ENCODE data around the gene ST6GALNAC5.

GRCh38 chr1:76955652-76956051 lies 88.4 kb downstream of the ST6GALNAC5 start:
- TF ChIP-seq CTCF (IDR thresholded peaks at IDR 0.05; ENCODE audit: insufficient read depth, low read length, poor library complexity, severe bottlenecking) (no peak), EZH2phosphoT487 (conservative IDR thresholded peaks at IDR 0.05; ENCODE audit: low read length) (no peak)

All from SU-DHL-6 (cell line).